Keratinocyte (primary cell): Measurements from ENCODE around the gene ITCH.

ENCODE experiments used
- CTCF ChIP-seq, 3 experiments: IDR thresholded peaks in 1 of 3; conservative IDR thresholded peaks in 1 of 3; optimal IDR thresholded peaks in 1 of 3; 2 replicates in 2 of 3; 3 replicates in 1 of 3; pipeline versions ENCODE3 to v1.5.1; 2011; ENCODE audit warnings: low read length in 3 of 3, mild to moderate bottlenecking in 3 of 3, moderate library complexity in 2 of 3, control low read depth in 1 of 3, inconsistent platforms in 1 of 3; ENCODE audit not compliant: insufficient read depth in 2 of 3; ENCODE audit errors: extremely low read depth in 1 of 3
- EZH2 ChIP-seq: IDR thresholded peaks from one replicate; pipeline ENCODE4 v1.6.1; 2012; ENCODE audit warnings: inconsistent platforms, mild to moderate bottlenecking, low read length, moderate library complexity

- TF ChIP-seq CTCF (optimal IDR thresholded peaks at IDR 0.05 in 1 of 3, IDR thresholded peaks at IDR 0.05 in 1 of 3, conservative IDR thresholded peaks at IDR 0.05 in 1 of 3; ENCODE audit: extremely low read depth in 1 of 3, insufficient read depth in 2 of 3, low read length in 3 of 3) (no peak), EZH2 (no peak)
Measured at GRCh38 chr20:34427331-34427730, 64.3 kb downstream of the ITCH start.
